Measurements from ENCODE around the gene COX15. TPM values are rescaled to one million over a fixed set of nuclear protein-coding genes. Genes with fewer than 3 reads are reported as not detected.

The COX15 gene
- total RNA-seq, result 25.1 and 34.2 TPM in 2 replicates

GRCh38 chr10:99732033-99732842, at the start of gene COX15, which contains the start of gene CUTC:
TSS of gene COX15 (minus strand) at chr10:99732127. CDS start at chr10:99732049, 78 bp downstream.
TSS of gene CUTC (plus strand) at chr10:99732234. CDS start at chr10:99732349, 115 bp downstream.

Other genes with a start within 250 kb of the COX15 start
- gene NKX2-3, start 199.2 kb downstream of the COX15 start, total RNA-seq, result not detected in 2 replicates
- 8.2 and 11.5 TPM in 2 replicates for gene SLC25A28, start 111.7 kb downstream of the COX15 start, total RNA-seq
- 14.1 and 18.1 TPM in 2 replicates for gene ENTPD7, start 72.6 kb downstream of the COX15 start, total RNA-seq
- 13.3 and 22.7 TPM in 2 replicates for gene CUTC, start 107 bp upstream of the COX15 start, total RNA-seq
- under 0.01 TPM in 2 replicates for gene ABCC2, start 50.5 kb upstream of the COX15 start, total RNA-seq